ENCODE data around the gene ARSB.
A peak's percentile ranks its signal among the peaks of the same experiment; 100 is the strongest.

The ARSB gene

GRCh38 chr5:78908173-78909061, 76.7 kb downstream of the ARSB start:
- peak; percentile 57 for DNase-seq (ENCODE audit: low read depth)
- TF ChIP-seq CTCF (conservative IDR thresholded peaks at IDR 0.05; ENCODE audit: control insufficient read depth, insufficient read depth, low read depth, low read length) = no peak
- peak overlapping the region; percentile 30 for H3K4me3 ChIP-seq (ENCODE audit: control insufficient read depth, low read depth, low read length)

- DNase-seq (ENCODE audit: low read depth) = peak; percentile 93
- H3K4me3 ChIP-seq (ENCODE audit: control insufficient read depth, low read depth, low read length) = peak overlapping the region; percentile 30
- no peak for TF ChIP-seq CTCF (conservative IDR thresholded peaks at IDR 0.05; ENCODE audit: control insufficient read depth, insufficient read depth, low read depth, low read length)
Observed at GRCh38 chr5:78907255-78907891, 77.7 kb downstream of the ARSB start.

GRCh38 chr5:78905084-78905938, 79.8 kb downstream of the ARSB start:
- peak; percentile 63 for DNase-seq (ENCODE audit: low read depth)
- H3K4me3 ChIP-seq (ENCODE audit: control insufficient read depth, low read depth, low read length) = no peak overlapping the region
- no peak for TF ChIP-seq CTCF (conservative IDR thresholded peaks at IDR 0.05; ENCODE audit: control insufficient read depth, insufficient read depth, low read depth, low read length)

- no peak overlapping the region for H3K4me3 ChIP-seq (ENCODE audit: control insufficient read depth, low read depth, low read length)
- DNase-seq (ENCODE audit: low read depth) = peak; percentile 48
- TF ChIP-seq CTCF (conservative IDR thresholded peaks at IDR 0.05; ENCODE audit: control insufficient read depth, insufficient read depth, low read depth, low read length) = no peak
Observed at GRCh38 chr5:78903861-78904260, 81.2 kb downstream of the ARSB start.

GRCh38 chr5:78903353-78903752, 81.8 kb downstream of the ARSB start:
- DNase-seq (ENCODE audit: low read depth) = no peak
- H3K4me3 ChIP-seq (ENCODE audit: control insufficient read depth, low read depth, low read length) = no peak overlapping the region
- no peak for TF ChIP-seq CTCF (conservative IDR thresholded peaks at IDR 0.05; ENCODE audit: control insufficient read depth, insufficient read depth, low read depth, low read length)

GRCh38 chr5:78899922-78900362, 85.2 kb downstream of the ARSB start:
- peak; percentile 94 for TF ChIP-seq CTCF (conservative IDR thresholded peaks at IDR 0.05; ENCODE audit: control insufficient read depth, insufficient read depth, low read depth, low read length)
- H3K4me3 ChIP-seq (ENCODE audit: control insufficient read depth, low read depth, low read length) = no peak overlapping the region
- peak; percentile 70 for DNase-seq (ENCODE audit: low read depth)

All from fibroblast of mammary gland (primary cell).